ENCODE results near the gene ADAMTS10. TPM values are rescaled to one million over a fixed set of nuclear protein-coding genes. Genes with fewer than 3 reads are reported as not detected.
"Not testable (repeated sequence)": the region's sequence is repeated elsewhere in the genome, so short reads cannot be mapped to it uniquely, and the experiment has no call there.

Gene ADAMTS10
- 19.0 TPM for total RNA-seq
- long read RNA-seq, partial matches to known transcripts, result 2 of 4 reads
- long read RNA-seq, other reads (novel, unspliced or antisense), result 2 of 4 reads

- DNase-seq (ENCODE audit: low spot score), result no peak
Measured at GRCh38 chr19:8610041-8610935, at the start of gene ADAMTS10. Gene ADAMTS10, minus strand, starts transcription at chr19:8610715. Its CDS starts 5,005 bp downstream, at chr19:8605710.

GRCh38 chr19:8659905-8660304, 49.4 kb upstream of the ADAMTS10 start:
- peak; percentile 55 for DNase-seq (ENCODE audit: low spot score)

GRCh38 chr19:8657869-8658268, 47.4 kb upstream of the ADAMTS10 start:
- no peak for DNase-seq (ENCODE audit: low spot score)

GRCh38 chr19:8655340-8655709, 44.8 kb upstream of the ADAMTS10 start:
- DNase-seq (ENCODE audit: low spot score), result no peak

- DNase-seq (ENCODE audit: low spot score), result no peak
Measured at GRCh38 chr19:8654591-8655339, 44.2 kb upstream of the ADAMTS10 start.

GRCh38 chr19:8648240-8648639, 37.7 kb upstream of the ADAMTS10 start:
- no peak for DNase-seq (ENCODE audit: low spot score)

- no peak for DNase-seq (ENCODE audit: low spot score)
Measured at GRCh38 chr19:8643860-8644653, 33.5 kb upstream of the ADAMTS10 start.

- no peak for DNase-seq (ENCODE audit: low spot score)
Measured at GRCh38 chr19:8642561-8642960, 32.0 kb upstream of the ADAMTS10 start.

GRCh38 chr19:8641908-8642547, 31.5 kb upstream of the ADAMTS10 start:
- DNase-seq (ENCODE audit: low spot score), result no peak

- no peak for DNase-seq (ENCODE audit: low spot score)
Measured at GRCh38 chr19:8641221-8641907, 30.8 kb upstream of the ADAMTS10 start.

- no peak for DNase-seq (ENCODE audit: low spot score)
Measured at GRCh38 chr19:8640402-8641004, 30.0 kb upstream of the ADAMTS10 start.

GRCh38 chr19:8639821-8640401, 29.4 kb upstream of the ADAMTS10 start:
- no peak for DNase-seq (ENCODE audit: low spot score)

- no peak for DNase-seq (ENCODE audit: low spot score)
Measured at GRCh38 chr19:8638078-8638619, 27.6 kb upstream of the ADAMTS10 start.

GRCh38 chr19:8637070-8637469, 26.6 kb upstream of the ADAMTS10 start:
- not testable (repeated sequence) for DNase-seq (ENCODE audit: low spot score)

GRCh38 chr19:8635422-8635821, 24.9 kb upstream of the ADAMTS10 start:
- DNase-seq (ENCODE audit: low spot score), result no peak

- DNase-seq (ENCODE audit: low spot score), result no peak
Measured at GRCh38 chr19:8631425-8631819, 20.9 kb upstream of the ADAMTS10 start.

- DNase-seq (ENCODE audit: low spot score), result no peak
Measured at GRCh38 chr19:8630796-8631424, 20.4 kb upstream of the ADAMTS10 start.

GRCh38 chr19:8629996-8630683, 19.6 kb upstream of the ADAMTS10 start, which contains the start of gene NFILZ:
Gene NFILZ, plus strand, starts transcription at chr19:8630633. Its CDS starts 46,133 bp downstream, at chr19:8676766.
- DNase-seq (ENCODE audit: low spot score), result no peak
